Liver (tissue), 9 donors: ENCODE data around the gene CD300LD. TPM values are rescaled to one million over a fixed set of nuclear protein-coding genes. Genes with fewer than 3 reads are reported as not detected.

Source experiments
- DNase-seq: peaks from one replicate; pipeline ENCODE4 v3.0.0-alpha.2; 2017; ENCODE audit warnings: low spot score
- H3K27ac ChIP-seq, 2 donors: one replicate each; pipeline ENCODE4 v1.7.0; 2013; ENCODE audit warnings: inconsistent platforms in 2 of 2, low read length in 2 of 2, control low read depth in 1 of 2, low read depth in 1 of 2, mild to moderate bottlenecking in 1 of 2
- H3K27me3 ChIP-seq, 4 donors: one replicate each; pipeline versions ENCODE4 v1.6.1 to v1.7.0; 2013; ENCODE audit warnings: low read length in 3 of 4, inconsistent platforms in 1 of 4, mild to moderate bottlenecking in 1 of 4, moderate library complexity in 1 of 4; ENCODE audit not compliant: control insufficient read depth in 4 of 4, insufficient read depth in 4 of 4
- H3K36me3 ChIP-seq, 4 donors: one replicate each; pipeline versions ENCODE4 v1.6.1 to v1.7.0; 2013; ENCODE audit warnings: low read length in 3 of 4, mild to moderate bottlenecking in 3 of 4, low read depth in 1 of 4, moderate library complexity in 1 of 4; ENCODE audit not compliant: control insufficient read depth in 4 of 4, insufficient read depth in 3 of 4
- H3K4me1 ChIP-seq, 4 donors: one replicate each; pipeline versions ENCODE4 v1.6.1 to v1.7.0; 2013; ENCODE audit warnings: low read length in 3 of 4, mild to moderate bottlenecking in 3 of 4, moderate library complexity in 1 of 4; ENCODE audit not compliant: control insufficient read depth in 4 of 4, insufficient read depth in 4 of 4
- H3K4me3 ChIP-seq, 3 donors: one replicate each; pipeline versions ENCODE4 v1.6.1 to v1.7.0; 2013; ENCODE audit warnings: low read length in 3 of 3, control low read depth in 1 of 3, low read depth in 1 of 3, mild to moderate bottlenecking in 1 of 3
- H3K9ac ChIP-seq, 2 donors: one replicate each; pipeline ENCODE4 v1.7.0; 2013; ENCODE audit warnings: low read length in 2 of 2, mild to moderate bottlenecking in 2 of 2, moderate library complexity in 2 of 2, control low read depth in 1 of 2, low read depth in 1 of 2
- H3K9me3 ChIP-seq, 4 donors: one replicate each; pipeline versions ENCODE4 v1.6.1 to v1.7.0; 2013; ENCODE audit warnings: low read length in 3 of 4; ENCODE audit not compliant: control insufficient read depth in 4 of 4
- ATF3 ChIP-seq: IDR thresholded peaks from 2 replicates; pipeline ENCODE4 v1.6.1; 2016; ENCODE audit warnings: antibody characterized with exemption
- EGR1 ChIP-seq, 2 donors: IDR thresholded peaks; 2 replicates each; pipeline ENCODE4 v1.6.1; 2016 to 2018; ENCODE audit warnings: antibody characterized with exemption in 2 of 2, low read depth in 2 of 2
- FOXA1 ChIP-seq: IDR thresholded peaks from 2 replicates; pipeline ENCODE4 v1.6.1; 2016; ENCODE audit warnings: antibody characterized with exemption
- FOXA2 ChIP-seq: IDR thresholded peaks from 2 replicates; pipeline ENCODE4 v1.6.1; 2016; ENCODE audit warnings: antibody characterized with exemption
- GABPA ChIP-seq, 2 donors: IDR thresholded peaks in 1 of 2; conservative IDR thresholded peaks in 1 of 2; 2 replicates each; pipeline ENCODE4 v1.6.1; 2016; ENCODE audit warnings: antibody characterized with exemption in 2 of 2, mild to moderate bottlenecking in 1 of 2, moderate library complexity in 1 of 2
- HNF4A ChIP-seq, 2 donors: conservative IDR thresholded peaks; 2 replicates each; pipeline ENCODE4 v1.6.1; 2016; ENCODE audit warnings: antibody characterized with exemption in 2 of 2, mild to moderate bottlenecking in 2 of 2
- HNF4G ChIP-seq: IDR thresholded peaks from 2 replicates; pipeline ENCODE4 v1.6.1; 2016; ENCODE audit warnings: antibody characterized with exemption
- JUND ChIP-seq, 2 donors: IDR thresholded peaks; 2 replicates each; pipeline ENCODE4 v1.6.1; 2016; ENCODE audit warnings: antibody characterized with exemption in 2 of 2
- NR2F2 ChIP-seq: IDR thresholded peaks from 2 replicates; pipeline ENCODE4 v1.6.1; 2016; ENCODE audit warnings: antibody characterized with exemption
- RAD21 ChIP-seq, 2 donors: IDR thresholded peaks; 2 replicates each; pipeline ENCODE4 v1.6.1; 2016; ENCODE audit warnings: antibody characterized with exemption in 2 of 2, mild to moderate bottlenecking in 2 of 2
- RXRA ChIP-seq, 2 donors: IDR thresholded peaks; 2 replicates each; pipeline ENCODE4 v1.6.1; 2017 to 2018; ENCODE audit warnings: antibody characterized with exemption in 2 of 2, mild to moderate bottlenecking in 1 of 2
- SP1 ChIP-seq: IDR thresholded peaks from 2 replicates; pipeline ENCODE4 v1.6.1; 2018; ENCODE audit warnings: antibody characterized with exemption, mild to moderate bottlenecking
- TAF1 ChIP-seq: conservative IDR thresholded peaks from 2 replicates; pipeline ENCODE4 v1.6.1; 2016; ENCODE audit warnings: antibody characterized with exemption, mild to moderate bottlenecking
- YY1 ChIP-seq: IDR thresholded peaks from 2 replicates; pipeline ENCODE4 v1.6.1; 2016; ENCODE audit warnings: antibody characterized with exemption, mild to moderate bottlenecking
- ZBTB33 ChIP-seq: IDR thresholded peaks from 2 replicates; pipeline ENCODE4 v1.6.1; 2016; ENCODE audit warnings: antibody characterized with exemption
- WGBS: extraction: QIAGEN DNeasy Blood & Tissue Kit; methylation state at CpG from one replicate; pipeline ENCODE4 v1.1.7; 2013; 5-methylcytosine and 5-hydroxymethylcytosine counted together
- polyA plus RNA-seq, 2 donors: library from polyadenylated mRNA; stranded (reverse) in 1 of 2; unstranded in 1 of 2; fragments of 200-250 nt in 1 of 2; fragments of >200 nt in 1 of 2; fragmentation: Nextera tagmentation in 1 of 2; extraction: Ambion mirVana in 1 of 2; gene quantifications; one replicate each; pipeline versions ENCODE4 v1.2.1 to v1.2.3, GENCODE V29; 2013 to 2015
- total RNA-seq, 2 donors: library from RNA; depleted of rRNA; stranded (reverse); fragments of >200 nt; gene quantifications; one replicate each; pipeline ENCODE4 v1.2.3, GENCODE V29; 2014
- TF ChIP-seq, protein P1 (sequence below): fragments of 150-350 bp; IDR thresholded peaks from 2 replicates; pipeline ENCODE4 v1.5.1; 2017; ENCODE audit warnings: improper control_type of control experiment, low read depth, low read length; ENCODE audit not compliant: missing input control
- TF ChIP-seq, protein P2 (sequence below): IDR thresholded peaks from 2 replicates; pipeline ENCODE4 v1.6.1; 2016; ENCODE audit warnings: antibody characterized with exemption
- TF ChIP-seq, protein P3 (sequence below): IDR thresholded peaks from 2 replicates; pipeline ENCODE4 v1.6.1; 2016; ENCODE audit warnings: antibody characterized with exemption, mild to moderate bottlenecking
- donor health status: healthy.
- donor health status: healthy.
- donor health status: healthy.
- donor health status: healthy.
- donor health status: healthy.

Gene CD300LD
- total and polyA plus RNA-seq, 4 donors, result 0.08 TPM; not detected in 3

DNA sequence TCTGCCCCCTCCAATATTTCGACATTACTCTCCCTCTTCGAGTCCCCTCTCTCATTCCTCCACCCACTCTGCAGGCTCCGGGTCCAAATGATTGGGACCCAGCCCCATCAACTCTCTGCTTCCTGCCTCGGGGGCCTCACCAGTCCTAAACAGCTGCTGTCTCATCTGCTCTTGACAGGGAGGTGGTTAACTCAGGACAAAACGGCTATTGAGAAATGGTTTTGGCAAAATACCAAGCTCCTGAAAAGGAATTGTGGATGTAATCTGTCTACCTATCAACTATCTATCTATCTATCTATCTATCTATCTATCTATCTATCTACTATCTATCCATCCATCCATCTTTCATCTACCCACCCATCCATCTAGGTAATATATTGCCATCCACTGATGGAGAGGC is 27.0 kb downstream of the CD300LD start:
- no peak for DNase-seq
- TF ChIP-seq NR2F2 (no peak), RXRA (IDR thresholded peaks at IDR 0.05) (no peak), RAD21 (IDR thresholded peaks at IDR 0.05) (no peak), YY1 (no peak), TAF1 (no peak), GABPA (IDR thresholded peaks at IDR 0.05 in 1 of 2, conservative IDR thresholded peaks at IDR 0.05 in 1 of 2) (no peak), ATF3 (no peak), FOXA2 (no peak), ZBTB33 (no peak), EGR1 (IDR thresholded peaks at IDR 0.05; ENCODE audit: low read depth in 2 of 2) (no peak), HNF4G (no peak), SP1 (no peak), HNF4A (conservative IDR thresholded peaks at IDR 0.05) (no peak), JUND (IDR thresholded peaks at IDR 0.05) (no peak)
- TF ChIP-seq, protein P1, sequence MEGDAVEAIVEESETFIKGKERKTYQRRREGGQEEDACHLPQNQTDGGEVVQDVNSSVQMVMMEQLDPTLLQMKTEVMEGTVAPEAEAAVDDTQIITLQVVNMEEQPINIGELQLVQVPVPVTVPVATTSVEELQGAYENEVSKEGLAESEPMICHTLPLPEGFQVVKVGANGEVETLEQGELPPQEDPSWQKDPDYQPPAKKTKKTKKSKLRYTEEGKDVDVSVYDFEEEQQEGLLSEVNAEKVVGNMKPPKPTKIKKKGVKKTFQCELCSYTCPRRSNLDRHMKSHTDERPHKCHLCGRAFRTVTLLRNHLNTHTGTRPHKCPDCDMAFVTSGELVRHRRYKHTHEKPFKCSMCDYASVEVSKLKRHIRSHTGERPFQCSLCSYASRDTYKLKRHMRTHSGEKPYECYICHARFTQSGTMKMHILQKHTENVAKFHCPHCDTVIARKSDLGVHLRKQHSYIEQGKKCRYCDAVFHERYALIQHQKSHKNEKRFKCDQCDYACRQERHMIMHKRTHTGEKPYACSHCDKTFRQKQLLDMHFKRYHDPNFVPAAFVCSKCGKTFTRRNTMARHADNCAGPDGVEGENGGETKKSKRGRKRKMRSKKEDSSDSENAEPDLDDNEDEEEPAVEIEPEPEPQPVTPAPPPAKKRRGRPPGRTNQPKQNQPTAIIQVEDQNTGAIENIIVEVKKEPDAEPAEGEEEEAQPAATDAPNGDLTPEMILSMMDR, result no peak
- TF ChIP-seq, protein P2, sequence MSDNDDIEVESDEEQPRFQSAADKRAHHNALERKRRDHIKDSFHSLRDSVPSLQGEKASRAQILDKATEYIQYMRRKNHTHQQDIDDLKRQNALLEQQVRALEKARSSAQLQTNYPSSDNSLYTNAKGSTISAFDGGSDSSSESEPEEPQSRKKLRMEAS, result no peak
- TF ChIP-seq, protein P3, sequence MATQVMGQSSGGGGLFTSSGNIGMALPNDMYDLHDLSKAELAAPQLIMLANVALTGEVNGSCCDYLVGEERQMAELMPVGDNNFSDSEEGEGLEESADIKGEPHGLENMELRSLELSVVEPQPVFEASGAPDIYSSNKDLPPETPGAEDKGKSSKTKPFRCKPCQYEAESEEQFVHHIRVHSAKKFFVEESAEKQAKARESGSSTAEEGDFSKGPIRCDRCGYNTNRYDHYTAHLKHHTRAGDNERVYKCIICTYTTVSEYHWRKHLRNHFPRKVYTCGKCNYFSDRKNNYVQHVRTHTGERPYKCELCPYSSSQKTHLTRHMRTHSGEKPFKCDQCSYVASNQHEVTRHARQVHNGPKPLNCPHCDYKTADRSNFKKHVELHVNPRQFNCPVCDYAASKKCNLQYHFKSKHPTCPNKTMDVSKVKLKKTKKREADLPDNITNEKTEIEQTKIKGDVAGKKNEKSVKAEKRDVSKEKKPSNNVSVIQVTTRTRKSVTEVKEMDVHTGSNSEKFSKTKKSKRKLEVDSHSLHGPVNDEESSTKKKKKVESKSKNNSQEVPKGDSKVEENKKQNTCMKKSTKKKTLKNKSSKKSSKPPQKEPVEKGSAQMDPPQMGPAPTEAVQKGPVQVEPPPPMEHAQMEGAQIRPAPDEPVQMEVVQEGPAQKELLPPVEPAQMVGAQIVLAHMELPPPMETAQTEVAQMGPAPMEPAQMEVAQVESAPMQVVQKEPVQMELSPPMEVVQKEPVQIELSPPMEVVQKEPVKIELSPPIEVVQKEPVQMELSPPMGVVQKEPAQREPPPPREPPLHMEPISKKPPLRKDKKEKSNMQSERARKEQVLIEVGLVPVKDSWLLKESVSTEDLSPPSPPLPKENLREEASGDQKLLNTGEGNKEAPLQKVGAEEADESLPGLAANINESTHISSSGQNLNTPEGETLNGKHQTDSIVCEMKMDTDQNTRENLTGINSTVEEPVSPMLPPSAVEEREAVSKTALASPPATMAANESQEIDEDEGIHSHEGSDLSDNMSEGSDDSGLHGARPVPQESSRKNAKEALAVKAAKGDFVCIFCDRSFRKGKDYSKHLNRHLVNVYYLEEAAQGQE, result no peak
- 63% methylated on average over 5 of the region's 5 CpGs for WGBS

DNA sequence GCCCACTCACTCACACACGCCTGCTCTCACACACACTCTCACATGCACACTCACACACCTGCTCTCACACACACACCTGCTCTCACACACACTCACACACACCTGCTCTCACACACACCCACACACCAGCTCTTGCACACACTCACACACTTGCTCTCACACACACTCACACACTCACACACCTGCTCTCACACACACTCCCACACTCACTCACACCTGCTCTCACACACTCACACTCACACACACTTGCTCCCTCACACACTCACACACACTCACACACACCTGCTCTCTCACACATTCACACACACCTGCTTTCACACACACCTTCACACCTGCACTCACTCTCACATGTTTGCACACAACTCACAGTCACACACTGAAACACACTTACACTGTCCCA is 28.7 kb downstream of the CD300LD start:
- no peak overlapping the region for H3K27ac ChIP-seq
- no peaks in the 10 kb centered on the region for H3K4me1 ChIP-seq
- no peaks in the 10 kb centered on the region for H3K9me3 ChIP-seq
- H3K36me3 ChIP-seq, result no peaks in the 10 kb centered on the region
- no peak overlapping the region for H3K4me3 ChIP-seq
- no peak for DNase-seq
- peaks cover 0 to 2% (median 1%) of the 10 kb centered on the region in 4 donors for H3K27me3 ChIP-seq
- H3K9ac ChIP-seq, result no peak overlapping the region
- 91% methylated on average over 1 of the region's 1 CpG for WGBS
- TF ChIP-seq, protein P1, result no peak
- TF ChIP-seq YY1, result no peak
- TF ChIP-seq TAF1, result no peak
- TF ChIP-seq FOXA1, result no peak
- no peak for TF ChIP-seq SP1
- no peak for TF ChIP-seq EGR1 (IDR thresholded peaks at IDR 0.05; ENCODE audit: low read depth in 2 of 2)
- no peak for TF ChIP-seq ATF3
- TF ChIP-seq NR2F2, result no peak
- TF ChIP-seq RAD21 (IDR thresholded peaks at IDR 0.05), result no peak
- TF ChIP-seq FOXA2, result no peak
- no peak for TF ChIP-seq RXRA (IDR thresholded peaks at IDR 0.05)
- no peak for TF ChIP-seq ZBTB33
- TF ChIP-seq HNF4G, result no peak
- no peak for TF ChIP-seq GABPA (IDR thresholded peaks at IDR 0.05 in 1 of 2, conservative IDR thresholded peaks at IDR 0.05 in 1 of 2)

More for the DNA sequence above, 27.0 kb downstream of the CD300LD start:
- H3K27me3 ChIP-seq, result peaks cover 0 to 2% (median 1%) of the 10 kb centered on the region in 4 donors
- H3K27ac ChIP-seq, result no peak overlapping the region
- H3K4me1 ChIP-seq, result no peaks in the 10 kb centered on the region
- no peak overlapping the region for H3K4me3 ChIP-seq
- no peaks in the 10 kb centered on the region for H3K9me3 ChIP-seq
- no peaks in the 10 kb centered on the region for H3K36me3 ChIP-seq
- H3K9ac ChIP-seq, result no peak overlapping the region
